Astrocyte (in vitro differentiated cells and primary cell): ENCODE data around the gene RENBP.

Experiments
- EZH2 ChIP-seq: IDR thresholded peaks from 2 replicates; pipeline ENCODE4 v1.6.1; 2012; ENCODE audit warnings: mild to moderate bottlenecking, low read length, inconsistent platforms; ENCODE audit not compliant: insufficient read depth
- TF ChIP-seq, protein P1 (sequence below): IDR thresholded peaks from 2 replicates; pipeline ENCODE4 v1.5.1; 2011; ENCODE audit warnings: low read depth, mild to moderate bottlenecking, inconsistent platforms, low read length, moderate library complexity; ENCODE audit not compliant: insufficient read depth

DNA sequence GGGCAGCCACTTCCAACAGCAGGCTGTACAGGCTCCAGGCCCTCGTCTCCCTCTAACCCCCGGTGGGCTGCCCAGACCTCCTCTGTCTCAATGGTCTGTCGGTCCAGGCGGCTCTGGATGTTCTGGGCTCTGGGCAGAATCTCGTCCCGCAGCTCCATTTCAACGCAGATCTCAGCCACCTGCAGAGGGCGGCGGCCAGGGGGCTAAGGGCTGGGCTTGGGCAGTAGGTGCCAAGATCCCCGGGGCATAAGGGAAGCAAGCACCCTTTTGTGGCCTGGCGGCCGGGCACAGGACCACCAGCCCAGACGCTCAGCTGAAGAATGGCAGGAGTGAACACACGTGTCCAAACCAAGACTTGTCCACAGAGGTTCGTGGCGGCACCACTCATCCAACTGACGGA is 30.7 kb downstream of the RENBP start:
- TF ChIP-seq, protein P1, sequence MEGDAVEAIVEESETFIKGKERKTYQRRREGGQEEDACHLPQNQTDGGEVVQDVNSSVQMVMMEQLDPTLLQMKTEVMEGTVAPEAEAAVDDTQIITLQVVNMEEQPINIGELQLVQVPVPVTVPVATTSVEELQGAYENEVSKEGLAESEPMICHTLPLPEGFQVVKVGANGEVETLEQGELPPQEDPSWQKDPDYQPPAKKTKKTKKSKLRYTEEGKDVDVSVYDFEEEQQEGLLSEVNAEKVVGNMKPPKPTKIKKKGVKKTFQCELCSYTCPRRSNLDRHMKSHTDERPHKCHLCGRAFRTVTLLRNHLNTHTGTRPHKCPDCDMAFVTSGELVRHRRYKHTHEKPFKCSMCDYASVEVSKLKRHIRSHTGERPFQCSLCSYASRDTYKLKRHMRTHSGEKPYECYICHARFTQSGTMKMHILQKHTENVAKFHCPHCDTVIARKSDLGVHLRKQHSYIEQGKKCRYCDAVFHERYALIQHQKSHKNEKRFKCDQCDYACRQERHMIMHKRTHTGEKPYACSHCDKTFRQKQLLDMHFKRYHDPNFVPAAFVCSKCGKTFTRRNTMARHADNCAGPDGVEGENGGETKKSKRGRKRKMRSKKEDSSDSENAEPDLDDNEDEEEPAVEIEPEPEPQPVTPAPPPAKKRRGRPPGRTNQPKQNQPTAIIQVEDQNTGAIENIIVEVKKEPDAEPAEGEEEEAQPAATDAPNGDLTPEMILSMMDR = no peak
- TF ChIP-seq EZH2 = no peak
